Measurements from ENCODE around the gene CDK11A.
"Not testable (repeated sequence)": the region's sequence is repeated elsewhere in the genome, so short reads cannot be mapped to it uniquely, and the experiment has no call there.

The CDK11A gene

GRCh38 chr1:1724035-1724864, at the start of gene CDK11A:
TSS of gene CDK11A (minus strand) at chr1:1724357. CDS start at chr1:1722818, 1,539 bp downstream.
- in situ Hi-C loops (cut with MboI; ENCODE audit: low sequenced_read_pairs): not testable (repeated sequence)

GRCh38 chr1:1773874-1774273, 49.7 kb upstream of the CDK11A start:
- in situ Hi-C loops (cut with MboI; ENCODE audit: low sequenced_read_pairs): no loop called here

DNA sequence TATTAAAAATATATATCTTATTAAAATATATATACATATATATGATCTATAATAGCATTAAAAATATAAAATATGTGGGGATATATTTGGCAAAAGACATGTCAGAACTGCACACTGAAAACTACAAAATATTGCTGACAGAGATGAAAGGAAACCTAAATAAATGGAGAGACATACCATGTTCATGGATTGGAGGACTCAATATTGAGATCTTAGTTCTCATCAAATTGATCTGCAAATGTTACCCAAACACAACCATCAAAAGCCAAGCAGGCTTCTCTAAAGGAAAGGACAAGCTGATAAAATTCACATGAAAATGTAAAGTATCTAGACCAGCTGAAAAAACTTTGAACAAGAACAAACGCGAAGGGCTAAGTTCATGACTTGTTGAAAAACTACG, 46.9 kb upstream of the CDK11A start:
- in situ Hi-C loops (cut with MboI; ENCODE audit: low sequenced_read_pairs): no loop called here

DNA sequence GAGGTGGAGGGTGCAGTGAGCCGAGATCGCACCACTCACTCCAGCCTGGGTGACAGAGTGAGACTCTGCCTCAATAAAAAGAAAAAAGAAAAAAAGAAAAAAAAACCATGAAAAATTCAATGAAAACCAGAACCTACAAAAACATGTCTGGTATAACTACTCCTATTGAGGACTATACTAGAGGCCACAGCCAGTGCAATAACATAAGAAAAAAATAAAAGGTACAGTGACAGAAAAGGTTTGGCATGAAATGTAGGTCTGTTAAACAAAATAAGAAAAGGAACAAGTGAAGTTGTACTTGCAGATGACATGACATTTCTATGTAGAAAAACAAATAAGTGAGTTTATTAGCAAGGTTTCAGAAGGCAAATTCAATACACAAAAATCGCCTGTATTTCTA, 45.9 kb upstream of the CDK11A start:
- in situ Hi-C loops (cut with MboI; ENCODE audit: low sequenced_read_pairs): no loop called here

DNA sequence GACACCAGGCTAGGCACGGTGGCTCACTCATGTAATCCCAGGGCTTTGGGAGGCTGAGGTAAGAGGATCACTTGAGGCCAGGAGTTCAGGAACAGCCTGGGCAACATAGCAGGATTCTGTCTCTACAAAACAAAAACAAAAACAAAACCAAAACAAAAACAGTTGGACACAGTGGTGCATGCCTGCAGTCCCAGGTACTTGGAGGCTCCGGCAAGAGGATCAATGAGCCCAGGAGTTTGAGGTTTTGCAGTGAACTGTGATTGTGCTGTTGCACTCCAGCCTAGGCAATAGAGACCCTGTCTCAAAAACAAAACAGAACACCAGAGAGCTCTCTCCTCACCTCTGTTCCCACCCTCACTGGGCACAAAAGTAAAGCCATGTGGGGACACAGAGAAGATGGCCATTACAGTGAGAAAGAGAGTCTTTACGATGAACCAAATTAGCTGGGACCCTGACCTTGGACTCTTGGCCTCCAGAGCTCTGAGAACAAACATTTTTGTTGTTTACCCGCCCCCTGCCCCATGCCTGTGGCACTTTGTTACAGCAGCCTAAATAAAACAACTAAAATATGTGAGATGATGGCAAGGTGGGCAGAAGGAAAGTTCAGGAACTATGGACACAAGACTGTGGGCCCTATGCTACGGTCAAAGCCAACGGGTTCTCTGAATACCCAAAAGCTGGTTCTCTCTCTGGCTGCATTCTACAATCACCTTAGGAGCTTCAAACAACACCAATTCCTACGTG, 44.3 kb upstream of the CDK11A start:
- in situ Hi-C loops (cut with MboI; ENCODE audit: low sequenced_read_pairs): no loop called here

DNA sequence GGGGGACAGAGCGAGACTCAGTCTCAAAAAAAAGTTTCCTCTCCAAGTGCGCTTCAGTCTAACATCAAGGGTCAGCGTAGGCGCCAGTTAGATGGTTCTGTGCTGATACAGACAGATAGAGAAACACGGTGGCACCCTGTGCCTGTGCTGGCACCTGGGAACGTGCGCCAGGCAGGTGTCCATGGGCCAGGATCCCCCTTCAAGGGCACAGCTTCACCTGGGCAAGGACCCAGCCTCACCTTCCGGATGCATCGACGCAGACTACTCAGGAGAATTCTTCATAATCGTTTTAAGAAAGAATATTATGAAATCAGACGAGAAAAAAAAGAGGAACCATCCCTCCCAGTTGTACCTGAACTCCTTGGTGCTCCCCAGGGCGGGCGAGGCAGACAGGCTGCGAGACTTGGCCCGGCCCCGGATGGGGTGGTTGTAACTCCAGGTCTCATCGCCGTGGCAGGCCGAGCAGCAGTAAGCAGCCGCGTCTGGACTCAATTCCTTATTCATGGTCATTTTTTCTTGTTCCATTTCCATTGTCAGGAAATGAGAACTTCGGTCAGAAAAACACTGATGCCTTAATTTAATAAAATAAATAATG, 40.8 kb upstream of the CDK11A start:
- in situ Hi-C loops (cut with MboI; ENCODE audit: low sequenced_read_pairs): no loop called here

- in situ Hi-C loops (cut with MboI; ENCODE audit: low sequenced_read_pairs): no loop called here
Observed at GRCh38 chr1:1763657-1764621, 39.8 kb upstream of the CDK11A start.

GRCh38 chr1:1761504-1762376, 37.6 kb upstream of the CDK11A start:
- in situ Hi-C loops (cut with MboI; ENCODE audit: low sequenced_read_pairs): no loop called here

DNA sequence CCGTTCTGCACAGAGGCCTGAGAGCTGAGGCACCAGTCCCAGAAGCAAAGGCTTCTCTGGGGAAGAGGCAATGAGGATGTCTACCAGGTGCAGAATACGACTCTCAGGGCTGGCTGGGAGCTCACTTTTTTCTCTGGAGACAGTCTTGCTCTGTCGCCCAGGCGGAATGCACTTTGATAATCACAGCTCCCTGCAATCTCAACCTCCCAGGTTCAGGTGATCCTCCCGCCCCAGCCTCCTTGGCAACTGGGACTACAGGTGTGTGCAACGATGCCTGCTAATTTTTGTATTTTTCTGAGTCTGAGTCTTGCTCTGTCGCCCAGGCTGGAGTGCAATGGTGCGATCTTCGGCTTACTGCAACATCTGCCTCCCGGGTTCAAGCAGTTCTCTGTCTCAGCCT, 36.6 kb upstream of the CDK11A start:
- in situ Hi-C loops (cut with MboI; ENCODE audit: low sequenced_read_pairs): no loop called here

DNA sequence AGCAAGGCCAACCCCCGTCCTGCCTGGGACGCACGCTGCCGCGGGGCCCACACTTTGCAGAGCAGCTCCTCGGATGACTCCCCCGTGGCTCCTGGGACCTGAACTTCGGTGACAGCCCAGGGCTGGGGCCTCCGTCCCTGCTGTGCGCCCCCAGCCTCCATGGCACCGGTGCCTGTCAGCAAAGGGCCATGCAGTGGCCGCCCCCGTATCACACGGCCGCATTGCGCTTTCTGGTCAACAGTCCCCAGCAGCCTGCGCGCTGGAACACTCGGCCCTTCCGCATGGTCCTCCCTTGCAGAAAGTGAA, 36.1 kb upstream of the CDK11A start:
- in situ Hi-C loops (cut with MboI; ENCODE audit: low sequenced_read_pairs): no loop called here

DNA sequence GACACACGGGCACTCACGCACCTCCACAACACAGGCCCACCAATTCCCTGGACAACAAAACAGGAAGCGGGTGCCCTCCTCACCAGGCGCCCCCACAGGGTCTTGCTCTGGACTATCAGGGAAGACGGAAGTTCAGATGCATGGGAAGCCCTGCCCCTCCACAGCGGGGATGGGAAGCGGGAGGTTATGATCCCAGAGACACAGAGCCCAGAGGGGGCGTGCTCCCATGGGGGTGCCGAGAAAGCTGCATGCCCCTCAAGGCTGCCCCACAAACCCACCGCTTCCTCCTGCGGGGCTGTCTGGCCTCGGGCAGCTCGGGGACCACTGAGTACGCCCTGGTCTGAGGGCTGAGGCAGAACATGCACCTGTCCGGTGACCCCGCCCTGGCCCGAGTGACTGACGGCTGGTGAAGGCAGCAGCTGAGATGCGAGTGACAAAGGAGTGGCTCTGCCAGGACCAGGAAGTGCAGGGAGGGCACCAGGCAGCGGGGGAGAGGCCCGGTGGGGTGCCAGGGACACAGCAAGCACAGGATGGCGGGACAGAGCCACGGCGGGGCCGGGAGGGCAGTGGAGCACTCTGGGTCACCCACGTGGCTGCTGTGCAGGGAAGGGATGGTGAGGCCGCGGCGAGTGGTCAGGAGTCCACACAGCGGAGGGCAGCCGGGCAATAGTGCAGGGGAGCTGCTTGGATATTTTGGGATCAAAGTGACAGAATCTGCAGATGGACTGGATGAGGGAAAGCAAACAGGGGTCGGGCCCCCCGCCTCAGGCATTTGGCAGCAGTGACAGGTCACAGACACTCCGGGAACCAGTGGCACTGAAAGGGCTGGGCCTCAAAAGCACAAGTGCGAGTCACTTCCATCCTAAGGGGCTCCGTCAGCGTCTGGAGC, 35.5 kb upstream of the CDK11A start:
- in situ Hi-C loops (cut with MboI; ENCODE audit: low sequenced_read_pairs): no loop called here

- in situ Hi-C loops (cut with MboI; ENCODE audit: low sequenced_read_pairs): no loop called here
Observed at GRCh38 chr1:1758692-1759455, 34.7 kb upstream of the CDK11A start.

GRCh38 chr1:1758059-1758621, 34.0 kb upstream of the CDK11A start:
- in situ Hi-C loops (cut with MboI; ENCODE audit: low sequenced_read_pairs): no loop called here

- in situ Hi-C loops (cut with MboI; ENCODE audit: low sequenced_read_pairs): no loop called here
Observed at GRCh38 chr1:1757422-1758058, 33.4 kb upstream of the CDK11A start.

DNA sequence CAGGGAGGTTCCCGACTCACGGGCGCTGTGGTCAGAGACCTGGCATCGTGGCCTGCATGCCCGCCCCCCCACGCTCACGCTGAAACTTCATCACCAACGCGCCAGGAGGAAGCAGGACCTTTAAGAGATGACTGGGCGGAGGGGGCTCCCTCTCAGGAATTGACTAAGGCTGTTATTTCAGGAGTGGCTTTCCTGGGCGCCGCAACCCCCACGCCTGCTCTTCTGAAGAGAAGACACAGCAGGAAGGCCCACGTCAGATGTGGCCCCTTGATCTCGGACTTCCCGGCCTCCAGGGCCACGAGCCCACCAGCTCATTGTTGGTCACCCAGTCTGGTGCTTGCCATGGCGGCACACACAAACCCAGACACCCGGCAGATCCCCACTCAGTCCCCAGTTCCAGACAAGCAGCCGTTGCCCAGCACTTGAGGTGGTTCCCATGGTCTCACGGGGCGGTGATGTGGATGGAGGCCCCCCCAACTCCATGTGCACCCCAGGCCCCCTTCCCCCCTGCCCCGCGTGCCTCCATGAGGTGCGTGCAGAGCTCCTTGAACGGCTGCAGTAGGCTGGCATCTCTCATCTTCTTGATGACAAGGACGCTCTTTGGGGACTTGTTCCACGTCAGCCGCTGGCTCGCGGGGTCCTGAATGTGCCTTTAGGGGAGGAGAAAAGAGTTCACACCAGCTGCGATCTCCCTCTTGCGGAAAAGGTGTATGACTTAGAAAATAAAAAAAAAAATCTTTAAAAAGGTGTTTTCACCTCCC, 32.7 kb upstream of the CDK11A start:
- in situ Hi-C loops (cut with MboI; ENCODE audit: low sequenced_read_pairs): no loop called here

- in situ Hi-C loops (cut with MboI; ENCODE audit: low sequenced_read_pairs): no loop called here
Observed at GRCh38 chr1:1755852-1756251, 31.7 kb upstream of the CDK11A start.

- in situ Hi-C loops (cut with MboI; ENCODE audit: low sequenced_read_pairs): no loop called here
Observed at GRCh38 chr1:1755426-1755825, 31.3 kb upstream of the CDK11A start.

All from HL-60/S4 treated with retinoic acid at 250 ng/mL for 4 days and 3 days (cell line).